Measurements from ENCODE around the gene TOGARAM2.

DNA sequence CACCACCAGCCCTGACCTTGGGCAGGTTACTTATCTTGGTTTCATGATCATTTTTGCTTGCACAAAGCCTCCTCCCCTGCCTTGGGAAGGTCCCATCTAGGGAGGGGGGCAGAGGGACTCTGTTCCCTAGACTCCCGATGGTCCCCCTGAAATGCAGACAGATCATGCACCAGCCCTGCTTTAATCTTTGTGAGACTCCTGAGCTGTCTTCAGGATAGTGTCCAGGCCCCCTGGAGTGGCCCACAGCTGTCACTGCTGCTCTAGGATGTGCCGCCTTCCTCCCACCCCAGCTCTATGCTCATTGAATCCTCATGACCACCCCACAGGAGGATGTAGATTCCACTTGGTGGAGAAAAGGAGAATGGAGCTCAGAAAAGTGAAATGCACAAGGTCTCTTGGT lies 65.2 kb downstream of the TOGARAM2 start:
- TF ChIP-seq, protein P1, sequence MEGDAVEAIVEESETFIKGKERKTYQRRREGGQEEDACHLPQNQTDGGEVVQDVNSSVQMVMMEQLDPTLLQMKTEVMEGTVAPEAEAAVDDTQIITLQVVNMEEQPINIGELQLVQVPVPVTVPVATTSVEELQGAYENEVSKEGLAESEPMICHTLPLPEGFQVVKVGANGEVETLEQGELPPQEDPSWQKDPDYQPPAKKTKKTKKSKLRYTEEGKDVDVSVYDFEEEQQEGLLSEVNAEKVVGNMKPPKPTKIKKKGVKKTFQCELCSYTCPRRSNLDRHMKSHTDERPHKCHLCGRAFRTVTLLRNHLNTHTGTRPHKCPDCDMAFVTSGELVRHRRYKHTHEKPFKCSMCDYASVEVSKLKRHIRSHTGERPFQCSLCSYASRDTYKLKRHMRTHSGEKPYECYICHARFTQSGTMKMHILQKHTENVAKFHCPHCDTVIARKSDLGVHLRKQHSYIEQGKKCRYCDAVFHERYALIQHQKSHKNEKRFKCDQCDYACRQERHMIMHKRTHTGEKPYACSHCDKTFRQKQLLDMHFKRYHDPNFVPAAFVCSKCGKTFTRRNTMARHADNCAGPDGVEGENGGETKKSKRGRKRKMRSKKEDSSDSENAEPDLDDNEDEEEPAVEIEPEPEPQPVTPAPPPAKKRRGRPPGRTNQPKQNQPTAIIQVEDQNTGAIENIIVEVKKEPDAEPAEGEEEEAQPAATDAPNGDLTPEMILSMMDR (IDR thresholded peaks at IDR 0.05), result no peak
- TF ChIP-seq POLR2AphosphoS5 (IDR thresholded peaks at IDR 0.05), result no peak
- no peak for TF ChIP-seq POLR2A (IDR thresholded peaks at IDR 0.05)
- TF ChIP-seq EP300 (IDR thresholded peaks at IDR 0.05), result no peak

Measured in gastroesophageal sphincter (tissue), 3 donors.